ENCODE measurements around the gene MED29.

MED29 gene

GRCh38 chr19:39403331-39404312, 12.4 kb downstream of the MED29 start:
- DNase-seq (ENCODE audit: low spot score): peak; percentile 85
- no peak for TF ChIP-seq CTCF (IDR thresholded peaks at IDR 0.05; ENCODE audit: extremely low read depth, insufficient read depth, missing control alignments)
- in situ Hi-C loops (cut with MboI; ENCODE audit: low pct_unique_long_range_greater_than_20kb, low sequenced_read_pairs, unreplicated experiment): no loop called here

GRCh38 chr19:39405261-39405957, 14.2 kb downstream of the MED29 start:
- in situ Hi-C loops (cut with MboI; ENCODE audit: low pct_unique_long_range_greater_than_20kb, low sequenced_read_pairs, unreplicated experiment): no loop called here

GRCh38 chr19:39405958-39406655, 14.9 kb downstream of the MED29 start:
- in situ Hi-C loops (cut with MboI; ENCODE audit: low pct_unique_long_range_greater_than_20kb, low sequenced_read_pairs, unreplicated experiment): no loop called here
- DNase-seq (ENCODE audit: low spot score): peak; percentile 76
- TF ChIP-seq CTCF (IDR thresholded peaks at IDR 0.05; ENCODE audit: extremely low read depth, insufficient read depth, missing control alignments): no peak

More at GRCh38 chr19:39405261-39405957, 14.2 kb downstream of the MED29 start:
- no peak for DNase-seq (ENCODE audit: low spot score)
- TF ChIP-seq CTCF (IDR thresholded peaks at IDR 0.05; ENCODE audit: extremely low read depth, insufficient read depth, missing control alignments): no peak

- in situ Hi-C loops (cut with MboI; ENCODE audit: low pct_unique_long_range_greater_than_20kb, low sequenced_read_pairs, unreplicated experiment): no loop called here
- peak; percentile 11 for TF ChIP-seq CTCF (IDR thresholded peaks at IDR 0.05; ENCODE audit: extremely low read depth, insufficient read depth, missing control alignments)
- DNase-seq (ENCODE audit: low spot score): peak; percentile 90
Measured at GRCh38 chr19:39406656-39407409, 15.7 kb downstream of the MED29 start, which contains the start of gene ZFP36. Gene ZFP36, plus strand, starts transcription at chr19:39406847. Its CDS starts 58 bp downstream, at chr19:39406905.

GRCh38 chr19:39407410-39407659, 16.2 kb downstream of the MED29 start:
- in situ Hi-C loops (cut with MboI; ENCODE audit: low pct_unique_long_range_greater_than_20kb, low sequenced_read_pairs, unreplicated experiment): no loop called here
- no peak for TF ChIP-seq CTCF (IDR thresholded peaks at IDR 0.05; ENCODE audit: extremely low read depth, insufficient read depth, missing control alignments)
- no peak for DNase-seq (ENCODE audit: low spot score)

Measured in GM13977 (cell line).